CD14-positive monocyte (primary cell): ENCODE results near the gene HSPA1B. TPM values are rescaled to one million over a fixed set of nuclear protein-coding genes. Genes with fewer than 3 reads are reported as not detected.
A peak's percentile ranks its signal among the peaks of the same experiment; 100 is the strongest.

Source experiments
- DNase-seq, 3 donors: peaks; one replicate each; pipeline ENCODE4 v3.0.0-alpha.2; 2011 to 2022
- H2AFZ ChIP-seq: 2 replicates; pipeline ENCODE4 v1.6.0; 2012; ENCODE audit warnings: mild to moderate bottlenecking, low read depth, low read length, inconsistent platforms; ENCODE audit not compliant: insufficient read depth, poor library complexity, severe bottlenecking
- H3K27ac ChIP-seq, 2 donors: 1 replicate in 1 of 2; 2 replicates in 1 of 2; pipeline ENCODE4 v1.5.1; 2012 to 2013; ENCODE audit warnings: low read length in 2 of 2, control low read depth in 1 of 2, inconsistent platforms in 1 of 2, low read depth in 1 of 2, mild to moderate bottlenecking in 1 of 2
- H3K27me3 ChIP-seq, 2 donors: one replicate each; pipeline versions ENCODE4 v1.6.0 to v1.6.1; 2011 to 2013; ENCODE audit warnings: low read length in 2 of 2; ENCODE audit not compliant: control insufficient read depth in 2 of 2, insufficient read depth in 2 of 2
- H3K36me3 ChIP-seq, 2 donors: replicated peaks in 1 of 2; 1 replicate in 1 of 2; 2 replicates in 1 of 2; pipeline versions ENCODE4 v1.5.1 to v1.6.1; 2012 to 2013; ENCODE audit warnings: low read length in 2 of 2, control low read depth in 1 of 2, inconsistent platforms in 1 of 2, mild to moderate bottlenecking in 1 of 2; ENCODE audit not compliant: insufficient read depth in 2 of 2, control insufficient read depth in 1 of 2
- H3K4me1 ChIP-seq, 2 donors: 1 replicate in 1 of 2; 2 replicates in 1 of 2; pipeline versions ENCODE4 v1.5.1 to v1.6.1; 2012 to 2013; ENCODE audit warnings: low read length in 2 of 2, control low read depth in 1 of 2, inconsistent platforms in 1 of 2, mild to moderate bottlenecking in 1 of 2, moderate library complexity in 1 of 2; ENCODE audit not compliant: insufficient read depth in 2 of 2, control insufficient read depth in 1 of 2
- H3K4me2 ChIP-seq: replicated peaks from 2 replicates; pipeline ENCODE3; 2012; ENCODE audit warnings: low read length, moderate library complexity, mild to moderate bottlenecking; ENCODE audit not compliant: poor library complexity, severe bottlenecking; ENCODE audit errors: extremely low read depth
- H3K4me3 ChIP-seq, 3 experiments: fragments of 200-600 bp in 1 of 3; sonication (generic) in 1 of 3; replicated peaks in 1 of 3; 1 replicate in 2 of 3; 2 replicates in 1 of 3; pipeline ENCODE4 v1.5.1; 2011 to 2013; ENCODE audit warnings: low read length in 3 of 3, mild to moderate bottlenecking in 3 of 3, control low read depth in 2 of 3, low read depth in 2 of 3, inconsistent platforms in 1 of 3, moderate library complexity in 1 of 3
- H3K79me2 ChIP-seq: 2 replicates; pipeline ENCODE4 v1.6.0; 2012; ENCODE audit warnings: mild to moderate bottlenecking, control low read depth, inconsistent platforms, low read length, moderate library complexity; ENCODE audit not compliant: insufficient read depth
- H3K9ac ChIP-seq: 2 replicates; pipeline ENCODE4 v1.6.0; 2017; ENCODE audit warnings: low read length, mild to moderate bottlenecking; ENCODE audit not compliant: insufficient read depth, poor library complexity, severe bottlenecking
- H3K9me3 ChIP-seq, 2 donors: replicated peaks in 1 of 2; 1 replicate in 1 of 2; 2 replicates in 1 of 2; pipeline versions ENCODE4 v1.5.1 to v1.6.1; 2012 to 2013; ENCODE audit warnings: low read length in 2 of 2, control low read depth in 1 of 2; ENCODE audit not compliant: control insufficient read depth in 1 of 2, insufficient read depth in 1 of 2
- H4K20me1 ChIP-seq: 2 replicates; pipeline ENCODE4 v1.6.0; 2012; ENCODE audit warnings: mild to moderate bottlenecking, low read length, control low read depth, moderate library complexity; ENCODE audit not compliant: insufficient read depth
- H3K27ac Mint-ChIP-seq, 7 donors: one replicate each; pipeline ENCODE4 v1.8.0; 2020; ENCODE audit warnings: mild to moderate bottlenecking in 7 of 7, mixed read lengths in 7 of 7, moderate library complexity in 6 of 7, inconsistent platforms in 2 of 7
- H3K27me3 Mint-ChIP-seq, 3 donors: one replicate each; pipeline ENCODE4 v1.8.0; 2021 to 2022; ENCODE audit warnings: low read depth in 3 of 3, mild to moderate bottlenecking in 3 of 3, mixed read lengths in 3 of 3, moderate library complexity in 3 of 3, inconsistent platforms in 1 of 3
- H3K36me3 Mint-ChIP-seq, 2 donors: one replicate each; pipeline ENCODE4 v1.8.0; 2020; ENCODE audit warnings: mixed read lengths in 2 of 2, inconsistent platforms in 1 of 2, mild to moderate bottlenecking in 1 of 2
- H3K4me1 Mint-ChIP-seq: one replicate; pipeline ENCODE4 v1.8.0; 2020; ENCODE audit warnings: mild to moderate bottlenecking, mixed read lengths
- H3K4me3 Mint-ChIP-seq, 2 donors: one replicate each; pipeline ENCODE4 v1.8.0; 2020; ENCODE audit warnings: mild to moderate bottlenecking in 2 of 2, mixed read lengths in 2 of 2, moderate library complexity in 1 of 2
- H3K9me3 Mint-ChIP-seq, 7 donors: one replicate each; pipeline ENCODE4 v1.8.0; 2020 to 2022; ENCODE audit warnings: mixed read lengths in 7 of 7, mild to moderate bottlenecking in 6 of 7, moderate library complexity in 6 of 7, inconsistent platforms in 2 of 7
- CTCF ChIP-seq: fragments of 200-600 bp; IDR thresholded peaks from one replicate; pipeline ENCODE4 v1.8.0; 2022; ENCODE audit warnings: antibody characterized with exemption, mild to moderate bottlenecking
- WGBS: methylation state at CpG from one replicate; pipeline ENCODE4 v1.1.5; 2013; ENCODE audit warnings: missing lambda C conversion rate; ENCODE audit not compliant: insufficient coverage; 5-methylcytosine and 5-hydroxymethylcytosine counted together
- intact Hi-C, 2 donors: fragments of 100-400 bp; cut with micrococcal nuclease; formaldehyde crosslinking; loops; one replicate each; pipeline versions ENCODE4 v1.15.0 to v1.15.1; 2023
- polyA plus RNA-seq, 3 donors: library from polyadenylated mRNA; depleted of rRNA in 1 of 3; unstranded in 2 of 3; stranded (reverse) in 1 of 3; fragments of 300-500 nt in 2 of 3; fragments of >200 nt in 1 of 3; fragmentation: Illumina TruSeq in 2 of 3; gene quantifications; 1 replicate in 2 of 3; 2 replicates in 1 of 3; pipeline ENCODE4 v1.2.3, GENCODE V29; 2012 to 2021

The HSPA1B gene
- polyA plus RNA-seq, 3 donors = 3.4 to 81.4 (median 4.8) TPM

- intact Hi-C loops = loop anchor here (2.0 to 10.0 kb wide), 3 partner anchors 25 to 317 kb away; partner anchors contain the start of genes ATP6V1G2 (in 1 of the 2), DDX39B (in 1 of the 2), EHMT2 (in 1 of the 2) and NFKBIL1 (in 1 of the 2)
- Mint-ChIP-seq H3K27ac (peak overlapping the region; percentile 93 to 98 (median 96)), H3K4me1 (peaks cover 23% of the 10 kb centered on the region), H3K9me3 (peaks cover 0 to 2% (median 0%) of the 10 kb centered on the region in 7 donors), H3K4me3 (peak overlapping the region; percentile 94 to 98), H3K27me3 (peaks cover 0 to 2% (median 2%) of the 10 kb centered on the region in 3 donors), H3K36me3 (peaks cover 33 to 46% of the 10 kb centered on the region in 2 donors)
- H3K79me2 ChIP-seq = peaks cover 16% of the 10 kb centered on the region
- H3K9me3 ChIP-seq = no peaks in the 10 kb centered on the region
- peak overlapping the region; percentile 83 for H3K9ac ChIP-seq
- TF ChIP-seq CTCF = no peak
- peaks cover 6% of the 10 kb centered on the region for H4K20me1 ChIP-seq
- peak overlapping the region; percentile 55 to 97 (median 85) for H3K4me3 ChIP-seq
- peak overlapping the region; percentile 80 for H2AFZ ChIP-seq
- H3K36me3 ChIP-seq = peaks cover 35 to 44% of the 10 kb centered on the region in 2 donors
- no peaks in the 10 kb centered on the region for H3K27me3 ChIP-seq
- H3K4me1 ChIP-seq = peaks cover 22 to 28% of the 10 kb centered on the region in 2 donors
- peak overlapping the region; percentile 84 for H3K4me2 ChIP-seq
- no peak for DNase-seq
- 42% methylated on average over 16 of the region's 17 CpGs for WGBS
- H3K27ac ChIP-seq = peak overlapping the region; percentile 72 to 89
Measured at GRCh38 chr6:31861919-31862343, 34.4 kb downstream of the HSPA1B start.

- TF ChIP-seq CTCF = no peak
- intact Hi-C loops = loop anchor here (2.0 to 10.0 kb wide), 3 partner anchors 26 to 318 kb away; partner anchors contain the start of genes ATP6V1G2 (in 1 of the 2), DDX39B (in 1 of the 2), EHMT2 (in 1 of the 2) and NFKBIL1 (in 1 of the 2)
- peaks cover 0 to 2% (median 2%) of the 10 kb centered on the region in 3 donors for H3K27me3 Mint-ChIP-seq
- H3K36me3 ChIP-seq = peaks cover 30 to 37% of the 10 kb centered on the region in 2 donors
- under 1% methylated on average over 55 of the region's 64 CpGs for WGBS
- H4K20me1 ChIP-seq = peaks cover 6% of the 10 kb centered on the region
- H3K36me3 Mint-ChIP-seq = peaks cover 27 to 39% of the 10 kb centered on the region in 2 donors
- no peaks in the 10 kb centered on the region for H3K9me3 ChIP-seq
- DNase-seq = peak; percentile 100
- H3K4me1 ChIP-seq = peaks cover 22 to 28% of the 10 kb centered on the region in 2 donors
- H3K79me2 ChIP-seq = peaks cover 16% of the 10 kb centered on the region
- H3K4me1 Mint-ChIP-seq = peaks cover 23% of the 10 kb centered on the region
- peak within 1 kb of the TSS; percentile 72 to 89 for H3K27ac ChIP-seq
- H2AFZ ChIP-seq = peak within 1 kb of the TSS; percentile 83
- H3K9ac ChIP-seq = peak within 1 kb of the TSS; percentile 83
- H3K4me3 Mint-ChIP-seq = peak within 1 kb of the TSS; percentile 94 to 98
- H3K4me2 ChIP-seq = peak within 1 kb of the TSS; percentile 84
- H3K9me3 Mint-ChIP-seq = peaks cover 0 to 2% (median 0%) of the 10 kb centered on the region in 7 donors
- H3K27ac Mint-ChIP-seq = peak within 1 kb of the TSS; percentile 93 to 98 (median 96)
- H3K4me3 ChIP-seq = peak within 1 kb of the TSS; percentile 69 to 97 (median 85)
- H3K27me3 ChIP-seq = no peaks in the 10 kb centered on the region
Measured at GRCh38 chr6:31862344-31863235, 35.1 kb downstream of the HSPA1B start, which contains the start of gene NEU1. Gene NEU1, minus strand, starts transcription at chr6:31862821. Its CDS starts 45 bp downstream, at chr6:31862776.
